Bronchial epithelial cell (primary cell): Measurements from ENCODE around the gene FHIT. TPM values are rescaled to one million over a fixed set of nuclear protein-coding genes. Genes with fewer than 3 reads are reported as not detected.

Source experiments
- DNase-seq: peaks from one replicate; pipeline ENCODE4 v3.0.0-alpha.2; 2010; ENCODE audit warnings: low read depth
- FAIRE-seq: peaks from 2 replicates; lab custom pipeline; 2011; peaks lifted over from hg19 to GRCh38; lab: Jason Lieb, UNC
- H3K27me3 ChIP-seq: 2 replicates; pipeline ENCODE4 v1.5.1; 2011; ENCODE audit warnings: low read length; ENCODE audit not compliant: control insufficient read depth, insufficient read depth
- H3K36me3 ChIP-seq: 2 replicates; pipeline ENCODE4 v1.5.1; 2011; ENCODE audit warnings: low read length; ENCODE audit not compliant: control insufficient read depth, insufficient read depth
- H3K4me3 ChIP-seq: 2 replicates; pipeline ENCODE4 v1.5.1; 2011; ENCODE audit warnings: mild to moderate bottlenecking, low read depth, low read length, control low read depth
- total RNA-seq: library from RNA; depleted of rRNA; stranded (reverse); fragments of >200 nt; gene quantifications from 2 replicates; pipeline ENCODE4 v1.2.1, GENCODE V29; 2014
- TF ChIP-seq, protein P1 (sequence below): IDR thresholded peaks from 2 replicates; pipeline ENCODE4 v1.5.1; 2011; ENCODE audit warnings: mild to moderate bottlenecking, moderate library complexity, low read length, control low read depth, inconsistent platforms; ENCODE audit not compliant: insufficient read depth, severe bottlenecking

Gene FHIT
- total RNA-seq, 1 donor from 2014 or later: 1.6 TPM

GRCh38 chr3:61146010-61146890, 105.0 kb downstream of the FHIT start:
- Histone ChIP-seq H3K4me3 (no peak overlapping the region), H3K27me3 (no peaks in the 10 kb centered on the region), H3K36me3 (no peaks in the 10 kb centered on the region)
- FAIRE-seq (no peak), DNase-seq (no peak)
- TF ChIP-seq, protein P1, sequence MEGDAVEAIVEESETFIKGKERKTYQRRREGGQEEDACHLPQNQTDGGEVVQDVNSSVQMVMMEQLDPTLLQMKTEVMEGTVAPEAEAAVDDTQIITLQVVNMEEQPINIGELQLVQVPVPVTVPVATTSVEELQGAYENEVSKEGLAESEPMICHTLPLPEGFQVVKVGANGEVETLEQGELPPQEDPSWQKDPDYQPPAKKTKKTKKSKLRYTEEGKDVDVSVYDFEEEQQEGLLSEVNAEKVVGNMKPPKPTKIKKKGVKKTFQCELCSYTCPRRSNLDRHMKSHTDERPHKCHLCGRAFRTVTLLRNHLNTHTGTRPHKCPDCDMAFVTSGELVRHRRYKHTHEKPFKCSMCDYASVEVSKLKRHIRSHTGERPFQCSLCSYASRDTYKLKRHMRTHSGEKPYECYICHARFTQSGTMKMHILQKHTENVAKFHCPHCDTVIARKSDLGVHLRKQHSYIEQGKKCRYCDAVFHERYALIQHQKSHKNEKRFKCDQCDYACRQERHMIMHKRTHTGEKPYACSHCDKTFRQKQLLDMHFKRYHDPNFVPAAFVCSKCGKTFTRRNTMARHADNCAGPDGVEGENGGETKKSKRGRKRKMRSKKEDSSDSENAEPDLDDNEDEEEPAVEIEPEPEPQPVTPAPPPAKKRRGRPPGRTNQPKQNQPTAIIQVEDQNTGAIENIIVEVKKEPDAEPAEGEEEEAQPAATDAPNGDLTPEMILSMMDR: no peak

- TF ChIP-seq, protein P1: no peak
- H3K4me3 ChIP-seq: no peak overlapping the region
- H3K36me3 ChIP-seq: no peaks in the 10 kb centered on the region
- DNase-seq (no peak), FAIRE-seq (no peak)
- no peaks in the 10 kb centered on the region for H3K27me3 ChIP-seq
These were observed 109.6 kb downstream of the FHIT start for GRCh38 chr3:61141697-61142096.

DNA sequence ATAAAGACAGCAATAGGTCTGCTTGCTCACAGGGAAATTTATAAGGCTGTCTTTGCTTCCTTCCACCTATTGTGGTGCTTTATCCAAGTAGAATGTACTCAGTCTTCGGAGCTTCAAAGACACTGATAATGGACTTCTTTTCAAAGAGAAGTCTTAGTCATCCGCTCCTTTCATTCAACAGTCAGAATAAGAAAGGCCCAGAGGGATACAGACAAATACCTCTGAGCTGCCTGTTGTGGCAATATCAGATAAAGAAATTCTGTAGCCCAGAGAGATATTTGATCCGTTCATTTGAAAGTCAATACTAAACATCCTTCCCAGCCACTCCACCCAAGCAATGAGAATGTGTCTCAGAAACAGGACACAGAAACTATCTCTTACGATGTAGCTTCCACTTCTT, 110.0 kb downstream of the FHIT start:
- TF ChIP-seq, protein P1: no peak
- FAIRE-seq (no peak), DNase-seq (no peak)
- Histone ChIP-seq H3K36me3 (no peaks in the 10 kb centered on the region), H3K4me3 (no peak overlapping the region), H3K27me3 (no peaks in the 10 kb centered on the region)

GRCh38 chr3:61139686-61140085, 111.6 kb downstream of the FHIT start:
- DNase-seq (no peak), FAIRE-seq (no peak)
- TF ChIP-seq, protein P1: no peak
- Histone ChIP-seq H3K4me3 (no peak overlapping the region), H3K27me3 (no peaks in the 10 kb centered on the region), H3K36me3 (no peaks in the 10 kb centered on the region)

DNA sequence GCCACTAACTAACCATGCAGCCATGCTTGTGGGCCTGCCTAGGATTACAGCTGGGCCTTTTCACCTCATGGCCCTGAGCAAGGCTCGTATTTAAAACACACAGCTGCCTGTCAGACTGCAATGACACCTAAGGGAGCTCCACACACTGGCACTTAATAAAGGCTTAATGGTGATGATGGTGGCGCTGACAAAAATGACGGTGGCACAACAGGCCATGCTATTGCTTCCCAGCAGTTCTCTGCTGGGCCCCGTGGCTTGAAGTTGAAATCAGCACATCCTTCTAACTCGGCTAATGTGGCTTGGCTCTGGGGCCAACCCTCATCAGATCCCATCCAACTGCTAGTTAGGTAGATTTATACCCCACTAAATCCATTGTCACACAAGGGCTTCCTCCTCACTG, 112.9 kb downstream of the FHIT start:
- TF ChIP-seq, protein P1: no peak
- no peak overlapping the region for H3K4me3 ChIP-seq
- H3K27me3 ChIP-seq: no peaks in the 10 kb centered on the region
- no peaks in the 10 kb centered on the region for H3K36me3 ChIP-seq
- DNase-seq (no peak), FAIRE-seq (no peak)
